Activated CD8-positive, alpha-beta T cell treated with anti-CD3 and anti-CD28 coated beads, Interleukin-2, amount 10 ng/mL, durations not matched to agents 7 days and 5 days (primary cell): ENCODE results near the gene ZNF625. TPM values are rescaled to one million over a fixed set of nuclear protein-coding genes. Genes with fewer than 3 reads are reported as not detected.
A peak's percentile ranks its signal among the peaks of the same experiment; 100 is the strongest.

Experiments
- ATAC-seq: fragments of 150-1000 bp; cut with Tn5 transposase; one replicate; pipeline ENCODE4 v1.10.0; 2021; ENCODE audit warnings: moderate library complexity
- CTCF ChIA-PET: fragments of 350-600 bp; sonication (Branson Sonifier 250); formaldehyde crosslinking; loops from one replicate; lab custom pipeline; 2021; ENCODE audit warnings: antibody characterized with exemption; lab: Charles Lee
- POLR2A ChIA-PET: fragments of 350-600 bp; sonication (Branson Sonifier 250); formaldehyde crosslinking; loops from one replicate; lab custom pipeline; 2021; ENCODE audit warnings: antibody characterized with exemption; lab: Charles Lee
- DNase-seq: peaks from one replicate; pipeline ENCODE4 v3.0.0-alpha.2; 2020
- H3K27ac Mint-ChIP-seq: one replicate; pipeline ENCODE4 v1.8.0; 2021; ENCODE audit warnings: mild to moderate bottlenecking, mixed read lengths
- H3K27me3 Mint-ChIP-seq: one replicate; pipeline ENCODE4 v1.8.0; 2021; ENCODE audit warnings: low read depth, mixed read lengths
- H3K36me3 Mint-ChIP-seq: one replicate; pipeline ENCODE4 v1.8.0; 2021; ENCODE audit warnings: low read depth, mixed read lengths
- H3K4me1 Mint-ChIP-seq: one replicate; pipeline ENCODE4 v1.8.0; 2021; ENCODE audit warnings: low read depth, mixed read lengths
- H3K4me3 Mint-ChIP-seq: one replicate; pipeline ENCODE4 v1.8.0; 2021; ENCODE audit warnings: mild to moderate bottlenecking, mixed read lengths
- H3K9me3 Mint-ChIP-seq: one replicate; pipeline ENCODE4 v1.8.0; 2022; ENCODE audit warnings: mixed read lengths; ENCODE audit not compliant: insufficient read depth
- total RNA-seq, 2 experiments: library from RNA; stranded (reverse); gene quantifications; one replicate each; pipeline ENCODE4 v1.2.3, GENCODE V29; 2021

Gene ZNF625
- total RNA-seq, 2 experiments from 2014 or later = 2.9 to 5.2 TPM

DNA sequence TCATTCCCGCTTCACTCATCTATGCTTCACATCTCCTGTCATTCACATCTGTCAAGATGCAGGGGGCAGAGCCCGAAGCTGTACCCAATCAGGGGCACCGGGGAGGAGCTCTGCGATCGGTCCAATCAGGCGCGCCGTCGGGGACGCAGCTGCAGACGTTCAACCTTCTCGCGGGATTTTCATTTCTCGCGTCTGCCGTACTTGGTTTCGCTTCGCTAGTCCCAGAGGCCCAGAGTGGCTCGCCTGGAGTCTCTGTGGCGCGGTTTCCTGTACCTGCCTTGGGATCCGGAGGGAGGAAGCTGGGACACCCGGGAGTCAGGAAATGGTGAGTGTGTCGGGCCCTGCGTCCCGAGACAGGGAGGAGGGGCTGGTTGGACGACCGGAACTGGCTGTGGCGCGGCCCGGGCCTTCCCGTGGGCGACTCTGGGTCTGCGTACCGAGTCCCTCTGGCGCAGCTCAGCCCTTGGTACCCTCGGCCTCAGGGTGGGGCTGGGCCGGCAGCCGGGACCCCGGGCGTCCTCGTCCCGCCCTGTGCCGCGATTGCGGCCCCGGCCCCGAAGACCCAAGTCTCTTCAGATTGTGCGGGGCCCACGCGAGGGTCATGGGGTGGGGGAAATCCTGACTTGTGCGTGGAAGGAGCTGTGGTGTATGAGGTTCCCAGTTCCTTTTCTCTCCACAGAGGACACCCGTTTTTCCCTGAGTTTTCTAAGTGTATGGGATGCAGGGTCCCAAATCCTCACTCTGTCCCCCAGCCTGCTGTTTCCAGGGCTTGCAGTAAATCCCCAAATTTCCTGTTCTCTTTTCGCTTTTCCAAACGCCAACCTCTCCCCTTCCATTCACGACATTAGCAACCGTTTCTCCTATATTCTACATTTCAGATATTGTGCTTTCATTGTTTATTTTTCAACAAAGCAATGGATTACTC is 6.6 kb upstream of the ZNF625 start, which contains the start of gene ZNF136:
TSS of gene ZNF136 (plus strand) at position 215 of the 925 bp plus-strand sequence. CDS start at position 323, 108 bp downstream.
- peak; percentile 99 for ATAC-seq
- peak; percentile 98 for DNase-seq
- H3K9me3 Mint-ChIP-seq = no peaks in the 10 kb centered on the region
- no peaks in the 10 kb centered on the region for H3K27me3 Mint-ChIP-seq
- H3K4me3 Mint-ChIP-seq = peak within 1 kb of the TSS; percentile 90
- peaks cover 26% of the 10 kb centered on the region for H3K36me3 Mint-ChIP-seq
- peaks cover 42% of the 10 kb centered on the region for H3K4me1 Mint-ChIP-seq
- H3K27ac Mint-ChIP-seq = peak within 1 kb of the TSS; percentile 94
- CTCF ChIA-PET = interaction anchor here (1.0 to 2.2 kb wide), 4 partner anchors 22 to 239 kb away, joined by 5 to 10 read pairs (median 7); partner anchors contain the start of gene ZNF20
- POLR2A ChIA-PET = interaction anchor here (0.6 to 2.1 kb wide), 11 partner anchors 12 to 506 kb away, joined by 3 to 11 read pairs (median 3); partner anchors contain the start of genes ZNF20, ZNF442 and ZNF563

DNA sequence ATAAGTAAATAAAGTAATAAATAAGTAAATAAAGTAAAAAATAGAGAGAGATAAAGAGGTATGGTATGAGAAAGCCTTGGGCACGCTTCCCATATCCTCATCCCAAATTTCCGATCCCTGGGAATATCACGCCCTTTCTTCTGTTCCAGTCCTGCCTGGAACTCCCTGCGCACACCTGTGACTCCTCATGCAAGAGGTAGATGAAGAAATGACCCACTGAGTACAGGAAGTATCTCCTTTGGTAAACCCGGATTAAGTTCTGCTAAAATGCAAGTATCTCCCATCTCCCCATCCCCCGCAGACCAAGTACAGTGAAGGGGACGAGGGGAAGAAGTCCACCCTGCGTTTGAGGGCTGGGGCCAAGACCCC is 6.0 kb upstream of the ZNF625 start:
- Mint-ChIP-seq H3K36me3 (peaks cover 22% of the 10 kb centered on the region), H3K9me3 (no peaks in the 10 kb centered on the region), H3K4me1 (peaks cover 42% of the 10 kb centered on the region), H3K27me3 (no peaks in the 10 kb centered on the region), H3K27ac (peak overlapping the region; percentile 94), H3K4me3 (peak overlapping the region; percentile 90)
- ATAC-seq (no peak), DNase-seq (no peak)
- ChIA-PET CTCF (interaction anchor here (1.0 to 2.2 kb wide), 4 partner anchors 22 to 239 kb away, joined by 5 to 10 read pairs (median 7); partner anchors contain the start of gene ZNF20), POLR2A (interaction anchor here (0.6 to 2.1 kb wide), 9 partner anchors 22 to 506 kb away, joined by 3 to 11 read pairs (median 3); partner anchors contain the start of genes ZNF20, ZNF442 and ZNF563)

DNA sequence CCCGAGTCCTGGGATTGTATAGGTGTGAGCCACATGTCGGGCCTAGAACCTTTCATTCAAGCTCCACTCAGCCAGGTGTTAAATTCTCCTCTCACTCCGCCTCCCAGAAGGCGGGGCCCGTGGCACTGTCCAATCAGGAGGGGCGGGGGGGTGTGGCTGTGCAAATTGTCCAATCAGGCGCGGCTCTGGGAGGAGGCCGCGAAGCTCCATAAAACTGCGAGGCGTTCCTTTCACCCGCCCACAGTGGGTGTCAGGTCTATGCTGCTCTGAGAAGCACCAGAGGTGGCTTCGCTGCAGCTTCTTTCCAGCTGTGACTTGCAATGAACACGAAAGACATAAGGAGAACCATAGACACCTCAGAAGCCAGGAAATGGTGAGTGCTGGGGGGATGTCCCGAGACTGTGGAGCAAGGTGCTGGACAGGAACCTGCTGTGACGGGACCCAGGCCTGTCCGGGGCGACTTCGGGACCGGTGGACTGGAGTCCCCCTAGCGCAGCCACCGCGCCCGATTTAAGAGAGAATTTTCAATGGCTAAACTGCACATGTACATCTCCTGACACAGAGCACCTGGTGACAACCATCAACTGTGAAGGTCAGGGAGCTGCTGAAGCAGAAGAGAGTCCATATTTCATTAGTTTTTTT is 3.4 kb upstream of the ZNF625 start:
- Mint-ChIP-seq H3K4me1 (peaks cover 37% of the 10 kb centered on the region), H3K4me3 (no peak overlapping the region), H3K9me3 (no peaks in the 10 kb centered on the region), H3K27ac (no peak overlapping the region), H3K36me3 (peaks cover 10% of the 10 kb centered on the region), H3K27me3 (peaks cover 3% of the 10 kb centered on the region)
- no peak for ATAC-seq
- no peak for DNase-seq
- CTCF ChIA-PET = interaction anchor here (0.8 to 1.4 kb wide), 2 partner anchors 19 to 69 kb away, joined by 3 read pairs; no protein-coding TSS in a partner anchor
- POLR2A ChIA-PET = interaction anchor here (0.5 kb wide), 1 partner anchor 440 kb away, joined by 3 read pairs; no protein-coding TSS in a partner anchor

DNA sequence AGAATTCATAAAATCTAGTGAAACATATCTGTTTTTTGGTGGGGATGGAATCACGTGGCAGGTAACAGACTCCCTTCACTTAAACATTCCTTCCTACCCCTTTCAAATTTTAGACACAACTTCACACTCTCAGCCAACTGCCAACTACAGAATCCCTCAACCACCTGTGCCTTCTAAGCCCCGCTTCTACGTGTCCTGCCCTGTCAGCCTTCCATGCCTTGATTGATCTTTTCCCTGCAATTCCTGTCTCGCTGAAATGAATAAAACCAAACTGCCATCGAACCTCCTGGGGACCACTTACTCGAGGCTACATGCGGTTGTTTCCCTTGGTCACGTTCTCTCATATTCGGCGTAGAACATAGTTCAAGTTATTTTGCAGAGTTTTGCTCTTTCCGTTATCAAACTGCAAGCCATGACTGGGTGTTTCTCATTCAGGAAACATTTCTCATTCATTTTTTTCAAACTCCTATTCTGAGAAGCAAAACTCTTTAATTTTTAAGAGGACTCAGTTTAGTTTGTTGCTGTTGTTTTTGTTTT is 1.1 kb downstream of the ZNF625 start:
- Mint-ChIP-seq H3K4me1 (peaks cover 15% of the 10 kb centered on the region), H3K36me3 (peaks cover 21% of the 10 kb centered on the region), H3K4me3 (peak overlapping the region; percentile 87), H3K27me3 (peaks cover 3% of the 10 kb centered on the region), H3K9me3 (no peaks in the 10 kb centered on the region), H3K27ac (no peak overlapping the region)
- no peak for ATAC-seq
- no peak for DNase-seq
- ChIA-PET POLR2A (interaction anchor here (1.0 kb wide), 1 partner anchor 230 kb away, joined by 4 read pairs; the partner anchor contains the start of gene ZNF700), CTCF (interaction anchor here (1.7 kb wide), 1 partner anchor 64 kb away, joined by 6 read pairs; no protein-coding TSS in a partner anchor)

DNA sequence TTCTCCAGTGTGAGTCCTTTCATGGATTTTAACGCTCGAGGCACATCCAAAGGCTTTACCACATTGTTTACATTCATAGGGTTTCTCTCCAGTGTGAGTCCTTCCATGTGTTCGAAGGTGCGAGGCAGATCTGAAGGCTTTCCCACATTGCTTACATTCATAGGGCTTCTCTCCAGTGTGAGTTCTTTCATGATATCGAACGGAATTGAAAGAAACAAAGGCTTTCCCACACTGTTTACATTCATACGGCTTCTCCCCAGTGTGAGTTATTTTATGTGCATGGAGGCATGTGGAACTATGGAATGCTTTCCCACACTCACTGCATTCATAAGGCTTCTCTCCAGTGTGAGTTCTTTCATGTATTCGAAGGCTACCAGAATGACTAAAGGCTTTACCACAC is 11.2 kb downstream of the ZNF625 start:
- peaks cover 18% of the 10 kb centered on the region for H3K9me3 Mint-ChIP-seq
- POLR2A ChIA-PET = no interaction called here
- no peak overlapping the region for H3K27ac Mint-ChIP-seq
- no peak for DNase-seq
- CTCF ChIA-PET = no interaction called here
- ATAC-seq = no peak
- no peaks in the 10 kb centered on the region for H3K27me3 Mint-ChIP-seq
- peaks cover 36% of the 10 kb centered on the region for H3K36me3 Mint-ChIP-seq
- peaks cover 11% of the 10 kb centered on the region for H3K4me1 Mint-ChIP-seq
- no peak overlapping the region for H3K4me3 Mint-ChIP-seq

DNA sequence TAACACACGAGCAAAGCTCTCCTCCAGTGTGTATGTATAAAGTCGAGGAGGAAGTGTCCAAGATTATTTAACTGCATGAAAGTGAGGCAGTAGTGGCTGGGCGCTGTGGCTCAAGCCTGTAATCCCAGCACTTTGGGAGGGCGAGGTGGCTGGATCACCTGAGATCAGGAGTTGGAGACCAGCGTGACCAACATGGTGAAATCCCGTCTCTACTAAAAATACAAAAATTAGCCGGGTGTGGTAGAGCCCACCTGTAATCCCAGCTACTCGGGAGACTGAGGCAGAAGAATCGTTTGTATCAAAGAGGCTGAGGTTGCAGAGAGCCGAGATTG is 15.2 kb downstream of the ZNF625 start:
- POLR2A ChIA-PET = interaction anchor here (1.4 to 2.2 kb wide), 6 partner anchors 22 to 374 kb away, joined by 3 to 13 read pairs (median 8); partner anchors contain the start of genes ZNF136, ZNF441, ZNF563 and ZNF700
- Mint-ChIP-seq H3K4me1 (peaks cover 35% of the 10 kb centered on the region), H3K36me3 (peaks cover 34% of the 10 kb centered on the region), H3K9me3 (peaks cover 13% of the 10 kb centered on the region), H3K27me3 (no peaks in the 10 kb centered on the region), H3K4me3 (peak overlapping the region; percentile 94), H3K27ac (no peak overlapping the region)
- DNase-seq = no peak
- ATAC-seq = no peak
- CTCF ChIA-PET = interaction anchor here (1.0 to 4.2 kb wide), 16 partner anchors 15 to 344 kb away, joined by 3 to 50 read pairs (median 8); partner anchors contain the start of genes ZNF136, ZNF433, ZNF491 and ZNF625

DNA sequence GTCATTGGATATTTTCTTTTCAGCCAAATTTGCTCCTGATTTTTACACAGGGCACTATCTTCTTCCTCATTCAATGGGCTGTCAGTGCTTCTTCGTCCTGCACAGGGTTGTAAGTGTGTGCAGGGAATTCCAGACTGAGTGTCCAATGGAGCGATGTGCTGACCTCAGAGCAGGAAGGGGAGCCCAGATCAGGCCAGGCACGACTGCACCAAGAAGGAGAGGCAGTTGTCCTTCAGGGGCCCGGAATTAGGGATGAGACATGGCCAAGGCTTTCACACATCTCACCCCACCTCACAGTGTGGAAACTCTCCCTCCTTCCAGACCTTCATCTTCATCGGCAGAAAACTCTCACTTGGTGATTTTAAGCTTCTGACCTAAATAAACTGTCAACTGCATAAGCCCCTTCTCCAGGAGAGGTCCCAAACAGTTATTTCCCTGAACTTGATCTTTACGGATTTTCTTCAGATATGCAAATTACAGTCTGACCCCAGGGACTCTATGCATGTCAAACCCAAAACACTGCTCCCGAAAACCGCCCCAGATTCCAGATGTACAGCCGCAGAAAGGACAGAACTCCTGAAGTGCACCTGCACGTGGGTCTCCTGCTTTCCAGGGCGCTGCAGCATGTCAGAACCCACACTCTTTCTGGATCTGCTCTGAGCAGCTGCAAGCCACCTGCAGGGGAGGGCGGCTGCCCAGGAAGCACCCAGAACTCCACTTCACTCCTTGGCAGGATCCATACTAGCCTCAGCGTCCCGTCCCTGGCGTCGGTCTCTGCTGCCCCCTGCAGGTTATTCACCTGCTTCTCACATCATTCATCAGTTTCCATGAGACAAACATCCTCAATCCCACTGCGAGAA is 15.8 kb downstream of the ZNF625 start:
- peaks cover 11% of the 10 kb centered on the region for H3K9me3 Mint-ChIP-seq
- peak; percentile 90 for DNase-seq
- peak overlapping the region; percentile 87 for H3K27ac Mint-ChIP-seq
- H3K4me3 Mint-ChIP-seq = peak overlapping the region; percentile 94
- ChIA-PET POLR2A (interaction anchor here (0.6 to 2.2 kb wide), 9 partner anchors 23 to 374 kb away, joined by 3 to 13 read pairs (median 8); partner anchors contain the start of genes ZNF136, ZNF441, ZNF563 and ZNF700), CTCF (interaction anchor here (0.9 to 4.2 kb wide), 26 partner anchors 10 to 404 kb away, joined by 3 to 50 read pairs (median 4); partner anchors contain the start of genes ZNF136, ZNF433, ZNF442 and ZNF491)
- H3K27me3 Mint-ChIP-seq = no peaks in the 10 kb centered on the region
- ATAC-seq = peak; percentile 65
- H3K4me1 Mint-ChIP-seq = peaks cover 35% of the 10 kb centered on the region
- H3K36me3 Mint-ChIP-seq = peaks cover 31% of the 10 kb centered on the region

DNA sequence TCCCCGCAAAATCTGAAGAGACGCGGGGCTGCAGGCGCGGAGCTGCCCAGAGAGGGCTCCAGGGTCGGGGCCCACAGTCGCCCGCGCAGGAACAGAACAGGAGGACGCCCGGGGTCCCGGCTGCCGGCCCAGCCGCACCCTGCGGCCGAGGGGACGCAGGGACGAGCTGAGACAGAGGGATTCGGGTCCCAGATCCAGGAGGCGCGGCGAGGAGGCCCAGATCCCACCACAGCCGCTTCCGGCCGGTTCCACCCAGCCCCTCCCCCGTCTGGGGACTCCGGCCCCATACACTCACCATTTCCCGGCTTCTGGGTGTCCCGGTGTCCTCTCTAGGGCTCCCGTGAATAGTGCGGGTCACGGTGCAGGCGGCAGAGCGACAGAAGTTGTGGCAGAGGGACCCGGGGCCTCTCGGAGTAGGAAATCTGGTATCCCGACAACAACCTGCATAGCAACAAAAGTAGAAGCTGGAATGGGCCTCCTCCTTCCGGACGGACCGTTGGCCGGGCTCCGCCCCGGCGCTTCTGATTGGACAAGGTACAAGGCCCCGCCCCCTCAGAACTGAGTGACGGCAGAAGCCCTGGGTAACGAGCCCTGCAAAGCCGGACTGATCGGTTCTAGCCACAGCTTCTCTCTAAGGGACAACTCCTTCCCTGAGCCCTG is 16.5 kb downstream of the ZNF625 start, which contains the start of gene ZNF20:
TSS of gene ZNF20 (minus strand) at position 466 of the 660 bp plus-strand sequence. CDS start at position 298, 168 bp downstream.
- peak within 1 kb of the TSS; percentile 94 for H3K4me3 Mint-ChIP-seq
- peaks cover 30% of the 10 kb centered on the region for H3K36me3 Mint-ChIP-seq
- ATAC-seq (peak; percentile 97), DNase-seq (peak; percentile 95)
- H3K9me3 Mint-ChIP-seq = peaks cover 8% of the 10 kb centered on the region
- POLR2A ChIA-PET = interaction anchor here (0.6 to 2.2 kb wide), 10 partner anchors 23 to 1101 kb away, joined by 3 to 13 read pairs (median 7); partner anchors contain the start of genes ZNF136, ZNF441, ZNF563 and ZNF700
- peak within 1 kb of the TSS; percentile 87 for H3K27ac Mint-ChIP-seq
- H3K4me1 Mint-ChIP-seq = peaks cover 35% of the 10 kb centered on the region
- CTCF ChIA-PET = interaction anchor here (0.9 to 4.2 kb wide), 24 partner anchors 11 to 403 kb away, joined by 3 to 50 read pairs (median 4); partner anchors contain the start of genes ZNF136, ZNF433, ZNF442 and ZNF491
- no peaks in the 10 kb centered on the region for H3K27me3 Mint-ChIP-seq

DNA sequence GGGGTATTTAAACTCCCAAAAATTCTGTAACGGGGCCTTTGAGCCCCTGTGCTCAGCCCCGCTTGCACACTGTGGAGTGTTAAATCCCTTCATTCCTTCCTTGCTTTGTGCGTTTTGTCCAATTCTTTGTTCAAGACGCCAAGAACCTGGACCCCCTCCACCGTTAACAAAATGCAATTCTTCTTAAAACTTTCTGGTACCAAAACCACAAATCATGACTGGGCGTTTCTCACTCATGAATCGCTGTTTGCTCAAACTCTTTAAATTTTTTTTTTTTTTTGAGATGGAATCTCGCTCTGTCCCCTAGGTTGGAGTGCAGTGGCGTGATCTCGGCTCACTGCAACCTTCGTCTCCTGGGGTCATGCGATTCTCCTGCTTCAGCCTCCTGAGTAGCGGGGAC is 17.3 kb downstream of the ZNF625 start:
- Mint-ChIP-seq H3K27ac (no peak overlapping the region), H3K9me3 (peaks cover 5% of the 10 kb centered on the region), H3K27me3 (no peaks in the 10 kb centered on the region), H3K4me3 (peak overlapping the region; percentile 94), H3K4me1 (peaks cover 35% of the 10 kb centered on the region), H3K36me3 (peaks cover 36% of the 10 kb centered on the region)
- ATAC-seq = no peak
- CTCF ChIA-PET = interaction anchor here (1.1 to 4.2 kb wide), 6 partner anchors 48 to 342 kb away, joined by 3 to 50 read pairs (median 32); partner anchors contain the start of genes ZNF491, ZNF700 and ZNF763
- POLR2A ChIA-PET = interaction anchor here (1.8 to 2.2 kb wide), 3 partner anchors 24 to 215 kb away, joined by 6 to 13 read pairs (median 11); partner anchors contain the start of genes ZNF136 and ZNF700
- no peak for DNase-seq
